ENCODE data around the gene PEX12.

PEX12 gene

GRCh38 chr17:35557353-35557752 is 21.0 kb downstream of the PEX12 start:
- TF ChIP-seq ZNF274 (IDR thresholded peaks at IDR 0.05; ENCODE audit: low read depth, low read length): no peak
- no peak overlapping the region for H3K4me3 ChIP-seq (ENCODE audit: low read length)

GRCh38 chr17:35555691-35556090 is 22.7 kb downstream of the PEX12 start:
- TF ChIP-seq ZNF274 (IDR thresholded peaks at IDR 0.05; ENCODE audit: low read depth, low read length): no peak
- no peak overlapping the region for H3K4me3 ChIP-seq (ENCODE audit: low read length)

GRCh38 chr17:35554668-35555067 is 23.7 kb downstream of the PEX12 start:
- H3K4me3 ChIP-seq (ENCODE audit: low read length): no peak overlapping the region
- no peak for TF ChIP-seq ZNF274 (IDR thresholded peaks at IDR 0.05; ENCODE audit: low read depth, low read length)

GRCh38 chr17:35553310-35553709 is 25.1 kb downstream of the PEX12 start:
- H3K4me3 ChIP-seq (ENCODE audit: low read length): no peak overlapping the region

GRCh38 chr17:35548978-35549377 is 29.4 kb downstream of the PEX12 start:
- no peak overlapping the region for H3K4me3 ChIP-seq (ENCODE audit: low read length)
- no peak for TF ChIP-seq ZNF274 (IDR thresholded peaks at IDR 0.05; ENCODE audit: low read depth, low read length)

More at GRCh38 chr17:35553310-35553709, 25.1 kb downstream of the PEX12 start:
- no peak for TF ChIP-seq ZNF274 (IDR thresholded peaks at IDR 0.05; ENCODE audit: low read depth, low read length)

- TF ChIP-seq ZNF274 (IDR thresholded peaks at IDR 0.05; ENCODE audit: low read depth, low read length): no peak
- no peak overlapping the region for H3K4me3 ChIP-seq (ENCODE audit: low read length)
Measured at GRCh38 chr17:35548208-35548810, 30.1 kb downstream of the PEX12 start.

- no peak overlapping the region for H3K4me3 ChIP-seq (ENCODE audit: low read length)
- TF ChIP-seq ZNF274 (IDR thresholded peaks at IDR 0.05; ENCODE audit: low read depth, low read length): no peak
Measured at GRCh38 chr17:35546487-35546886, 31.9 kb downstream of the PEX12 start.

- no peak overlapping the region for H3K4me3 ChIP-seq (ENCODE audit: low read length)
- no peak for TF ChIP-seq ZNF274 (IDR thresholded peaks at IDR 0.05; ENCODE audit: low read depth, low read length)
Measured at GRCh38 chr17:35545150-35545549, 33.2 kb downstream of the PEX12 start.

GRCh38 chr17:35543856-35544255 is 34.5 kb downstream of the PEX12 start:
- H3K4me3 ChIP-seq (ENCODE audit: low read length): no peak overlapping the region
- no peak for TF ChIP-seq ZNF274 (IDR thresholded peaks at IDR 0.05; ENCODE audit: low read depth, low read length)

- TF ChIP-seq ZNF274 (IDR thresholded peaks at IDR 0.05; ENCODE audit: low read depth, low read length): no peak
- no peak overlapping the region for H3K4me3 ChIP-seq (ENCODE audit: low read length)
Measured at GRCh38 chr17:35542990-35543389, 35.4 kb downstream of the PEX12 start.

GRCh38 chr17:35541434-35541833 is 36.9 kb downstream of the PEX12 start:
- TF ChIP-seq ZNF274 (IDR thresholded peaks at IDR 0.05; ENCODE audit: low read depth, low read length): no peak
- peak overlapping the region; percentile 31 for H3K4me3 ChIP-seq (ENCODE audit: low read length)

- no peak for TF ChIP-seq ZNF274 (IDR thresholded peaks at IDR 0.05; ENCODE audit: low read depth, low read length)
- peak overlapping the region; percentile 83 for H3K4me3 ChIP-seq (ENCODE audit: low read length)
Measured at GRCh38 chr17:35540589-35541404, 37.6 kb downstream of the PEX12 start.

GRCh38 chr17:35539659-35540026 is 38.7 kb downstream of the PEX12 start:
- TF ChIP-seq ZNF274 (IDR thresholded peaks at IDR 0.05; ENCODE audit: low read depth, low read length): no peak
- H3K4me3 ChIP-seq (ENCODE audit: low read length): peak overlapping the region; percentile 44; the same call in 1 of the 2 replicates

GRCh38 chr17:35537601-35538141 is 40.7 kb downstream of the PEX12 start, which contains the start of gene SLFN12L:
Gene SLFN12L, minus strand, starts transcription at chr17:35537678. Its CDS starts 15,314 bp downstream, at chr17:35522364.
- H3K4me3 ChIP-seq (ENCODE audit: low read length): peak within 1 kb of the TSS; percentile 77
- TF ChIP-seq ZNF274 (IDR thresholded peaks at IDR 0.05; ENCODE audit: low read depth, low read length): no peak

GRCh38 chr17:35536664-35537171 is 41.7 kb downstream of the PEX12 start:
- TF ChIP-seq ZNF274 (IDR thresholded peaks at IDR 0.05; ENCODE audit: low read depth, low read length): no peak
- H3K4me3 ChIP-seq (ENCODE audit: low read length): peak overlapping the region; percentile 77

GRCh38 chr17:35535406-35535805 is 43.0 kb downstream of the PEX12 start:
- peak overlapping the region; percentile 77; the same call in 1 of the 2 replicates for H3K4me3 ChIP-seq (ENCODE audit: low read length)
